ENCODE results near the gene RAI1.

RAI1 gene

DNA sequence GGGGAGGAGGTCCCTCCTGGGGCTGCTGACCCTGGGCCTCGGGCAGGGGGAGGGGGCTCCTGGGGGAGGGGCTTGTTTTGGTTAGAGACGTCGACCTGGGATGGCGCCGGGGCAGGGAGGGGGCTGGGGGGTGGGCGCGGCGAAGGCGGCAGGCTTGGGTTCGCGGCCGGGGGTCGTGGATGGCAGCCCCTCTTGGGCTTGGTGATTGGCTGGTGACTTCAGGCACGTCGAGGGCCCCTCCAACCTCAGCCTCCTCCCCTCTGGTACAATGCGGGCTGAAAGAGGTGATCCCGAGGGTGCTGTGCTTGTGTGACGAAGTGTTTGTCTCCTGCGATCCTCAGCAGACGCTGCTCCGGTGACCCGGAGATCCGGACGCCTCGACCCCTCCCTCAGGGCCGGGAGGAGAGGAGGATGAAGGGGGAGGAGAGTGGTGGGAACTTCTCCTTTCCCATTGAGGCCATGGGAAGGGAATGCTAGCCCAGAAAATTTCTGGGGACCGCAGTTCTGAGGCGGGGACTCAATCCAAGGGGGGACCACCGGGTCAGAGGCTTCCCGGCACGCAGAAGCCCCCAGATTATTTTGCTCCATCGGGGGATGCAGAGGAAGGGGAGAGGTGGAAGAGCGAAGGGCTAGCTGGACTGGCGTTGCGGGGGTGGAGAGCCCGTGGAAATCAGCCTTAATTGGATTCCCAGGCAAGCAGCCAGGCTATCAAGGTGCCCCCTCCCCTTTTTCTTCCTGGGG, 43.9 kb downstream of the RAI1 start:
- DNase-seq (ENCODE audit: low read depth) = no peak
- no peak overlapping the region for H3K4me3 ChIP-seq (ENCODE audit: low read depth, low read length)
- TF ChIP-seq, protein P1, sequence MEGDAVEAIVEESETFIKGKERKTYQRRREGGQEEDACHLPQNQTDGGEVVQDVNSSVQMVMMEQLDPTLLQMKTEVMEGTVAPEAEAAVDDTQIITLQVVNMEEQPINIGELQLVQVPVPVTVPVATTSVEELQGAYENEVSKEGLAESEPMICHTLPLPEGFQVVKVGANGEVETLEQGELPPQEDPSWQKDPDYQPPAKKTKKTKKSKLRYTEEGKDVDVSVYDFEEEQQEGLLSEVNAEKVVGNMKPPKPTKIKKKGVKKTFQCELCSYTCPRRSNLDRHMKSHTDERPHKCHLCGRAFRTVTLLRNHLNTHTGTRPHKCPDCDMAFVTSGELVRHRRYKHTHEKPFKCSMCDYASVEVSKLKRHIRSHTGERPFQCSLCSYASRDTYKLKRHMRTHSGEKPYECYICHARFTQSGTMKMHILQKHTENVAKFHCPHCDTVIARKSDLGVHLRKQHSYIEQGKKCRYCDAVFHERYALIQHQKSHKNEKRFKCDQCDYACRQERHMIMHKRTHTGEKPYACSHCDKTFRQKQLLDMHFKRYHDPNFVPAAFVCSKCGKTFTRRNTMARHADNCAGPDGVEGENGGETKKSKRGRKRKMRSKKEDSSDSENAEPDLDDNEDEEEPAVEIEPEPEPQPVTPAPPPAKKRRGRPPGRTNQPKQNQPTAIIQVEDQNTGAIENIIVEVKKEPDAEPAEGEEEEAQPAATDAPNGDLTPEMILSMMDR (IDR thresholded peaks at IDR 0.05; ENCODE audit: control insufficient read depth, extremely low read depth, insufficient read depth) = no peak

DNA sequence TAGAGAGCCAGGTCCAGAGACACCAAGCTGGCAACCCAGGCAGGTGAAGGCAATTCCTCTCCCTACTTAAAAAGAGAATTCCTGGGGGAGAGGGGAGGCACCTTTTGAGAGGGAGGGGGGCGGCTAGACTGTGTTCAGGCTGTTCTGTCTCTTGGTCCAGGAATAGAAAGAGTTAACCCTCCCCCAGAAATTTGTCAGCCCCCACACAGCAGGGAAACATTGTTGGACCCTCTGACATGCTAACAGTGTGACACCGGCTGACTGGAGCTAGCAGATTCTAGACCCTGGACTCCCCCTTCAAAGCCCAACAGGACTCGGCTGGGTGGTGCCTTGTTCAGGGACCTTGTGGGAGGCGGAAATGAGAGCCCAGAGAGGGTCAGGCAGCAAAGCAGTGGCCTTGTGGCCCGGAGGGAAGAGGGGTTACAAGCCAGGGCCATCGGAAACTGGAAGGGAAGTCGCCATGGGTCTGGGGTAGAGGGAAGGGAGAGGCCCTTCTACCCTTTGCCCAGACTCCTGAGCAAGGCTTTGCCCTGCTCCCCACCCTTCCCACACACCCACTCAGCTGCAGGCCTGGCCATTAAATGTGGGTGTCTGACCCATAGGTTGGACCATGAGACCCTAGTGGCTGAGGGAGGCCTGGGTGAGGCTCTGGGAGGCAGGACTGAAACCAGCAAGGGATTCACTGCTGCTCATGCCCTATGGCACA, 44.6 kb downstream of the RAI1 start:
- no peak overlapping the region for H3K4me3 ChIP-seq (ENCODE audit: low read depth, low read length)
- no peak for DNase-seq (ENCODE audit: low read depth)
- TF ChIP-seq, protein P1 (IDR thresholded peaks at IDR 0.05; ENCODE audit: control insufficient read depth, extremely low read depth, insufficient read depth) = no peak

DNA sequence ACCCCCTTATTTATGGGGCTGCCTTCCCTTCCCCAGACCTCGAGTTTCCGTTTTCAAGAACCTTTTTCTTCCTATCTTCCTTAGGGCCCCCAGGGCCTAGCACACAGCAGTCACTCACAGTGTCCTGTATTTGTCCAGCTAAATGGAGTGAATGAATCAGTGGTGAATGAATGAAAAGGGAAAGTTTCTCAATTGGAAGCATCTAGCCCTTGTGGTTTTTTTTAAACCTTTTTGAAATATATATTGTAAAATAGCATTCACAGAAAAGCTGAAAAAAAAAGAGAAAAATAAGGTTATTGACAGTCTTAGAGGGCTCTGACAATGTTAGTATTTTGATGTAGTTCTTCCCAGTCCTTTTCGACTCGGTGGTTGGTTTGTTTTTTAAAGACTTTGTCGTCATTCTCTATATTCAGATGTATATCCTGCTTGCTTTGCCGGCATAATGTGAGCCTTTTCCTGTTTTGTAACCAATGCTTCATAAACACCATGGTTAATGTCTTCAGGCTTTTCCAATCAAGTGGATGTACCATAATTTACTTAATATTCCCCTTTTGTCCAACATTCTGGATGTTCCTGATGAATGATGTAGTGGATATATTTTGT, 45.3 kb downstream of the RAI1 start:
- TF ChIP-seq, protein P1 (IDR thresholded peaks at IDR 0.05; ENCODE audit: control insufficient read depth, extremely low read depth, insufficient read depth) = no peak
- no peak for DNase-seq (ENCODE audit: low read depth)
- no peak overlapping the region for H3K4me3 ChIP-seq (ENCODE audit: low read depth, low read length)

GRCh38 chr17:17727111-17727659, 45.9 kb downstream of the RAI1 start:
- no peak for DNase-seq (ENCODE audit: low read depth)
- TF ChIP-seq, protein P1 (IDR thresholded peaks at IDR 0.05; ENCODE audit: control insufficient read depth, extremely low read depth, insufficient read depth) = no peak
- no peak overlapping the region for H3K4me3 ChIP-seq (ENCODE audit: low read depth, low read length)

GRCh38 chr17:17728146-17728545, 46.9 kb downstream of the RAI1 start:
- no peak for DNase-seq (ENCODE audit: low read depth)
- TF ChIP-seq, protein P1 (IDR thresholded peaks at IDR 0.05; ENCODE audit: control insufficient read depth, extremely low read depth, insufficient read depth) = no peak
- no peak overlapping the region for H3K4me3 ChIP-seq (ENCODE audit: low read depth, low read length)

GRCh38 chr17:17728550-17729251, 47.4 kb downstream of the RAI1 start:
- no peak for DNase-seq (ENCODE audit: low read depth)
- no peak overlapping the region for H3K4me3 ChIP-seq (ENCODE audit: low read depth, low read length)
- TF ChIP-seq, protein P1 (IDR thresholded peaks at IDR 0.05; ENCODE audit: control insufficient read depth, extremely low read depth, insufficient read depth) = no peak
